GM12878 (cell line): ENCODE results near the gene EEF1G. TPM values are rescaled to one million over a fixed set of nuclear protein-coding genes. Genes with fewer than 3 reads are reported as not detected.

Experiments used
- IKZF2 ChIP-seq, 2 experiments: fragments of 450-650 bp; IDR thresholded peaks; 2 replicates each; pipeline ENCODE4 v1.6.1; 2017; ENCODE audit warnings: mild to moderate bottlenecking in 2 of 2, moderate library complexity in 2 of 2
- IRF5 ChIP-seq: fragments of 450-650 bp; IDR thresholded peaks from 2 replicates; pipeline ENCODE4 v1.6.1; 2017; ENCODE audit warnings: borderline replicate concordance
- MXI1 ChIP-seq: fragments of 150-350 bp; IDR thresholded peaks from 2 replicates; pipeline ENCODE4 v1.6.1; 2011; ENCODE audit warnings: low read depth, mild to moderate bottlenecking, inconsistent platforms, low read length, improper control_type of control experiment
- PAX8 ChIP-seq: fragments of 450-650 bp; IDR thresholded peaks from 2 replicates; pipeline ENCODE4 v1.6.1; 2017; ENCODE audit warnings: mild to moderate bottlenecking, moderate library complexity
- PRDM15 ChIP-seq: fragments of 450-650 bp; formaldehyde crosslinking; IDR thresholded peaks from 2 replicates; pipeline ENCODE4 v1.4.0; 2020; ENCODE audit warnings: mild to moderate bottlenecking, moderate library complexity
- polyA plus RNA-seq, 11 experiments: library from polyadenylated mRNA; depleted of rRNA in 4 of 11; unstranded in 6 of 11; stranded (reverse) in 5 of 11; fragments of >200 nt; fragmentation: Nextera tagmentation in 4 of 11; fragmentation: Illumina TruSeq in 1 of 11; extraction: Ambion mirVana in 4 of 11; extraction: Trizol in 1 of 11; gene quantifications; 1 replicate in 1 of 11; 2 replicates in 10 of 11; pipeline versions ENCODE4 v1.2.1 to v1.2.3, GENCODE V29; 2011 to 2016; ENCODE audit warnings: inconsistent platforms in 2 of 11, missing spikeins in 2 of 11, low read depth in 1 of 11
- total RNA-seq, 4 experiments: library from RNA; depleted of rRNA in 3 of 4; stranded (reverse); fragments of >200 nt in 3 of 4; fragmentation: Illumina TruSeq in 1 of 4; extraction: Trizol in 1 of 4; gene quantifications; 2 replicates each; pipeline versions ENCODE4 v1.2.1 to v1.2.3, GENCODE V29; 2013 to 2021

Gene EEF1G
- total and polyA plus RNA-seq, 10 of the 15 experiments (the other 5 are each of a cell fraction or from before 2014, with no cell fraction given): 850 to 2,739 (median 2,277) TPM

GRCh38 chr11:62547691-62548281, 25.9 kb downstream of the EEF1G start (continued):
- no peak for TF ChIP-seq IRF5
- no peak for TF ChIP-seq PRDM15 (CRISPR knock-in tag)
- no peak for TF ChIP-seq MXI1
- no peak for TF ChIP-seq IKZF2 (IDR thresholded peaks at IDR 0.05)
- no peak for TF ChIP-seq PAX8
